Muscle of leg (tissue), 11 donors: Measurements from ENCODE around the gene ATP2B3. TPM values are rescaled to one million over a fixed set of nuclear protein-coding genes. Genes with fewer than 3 reads are reported as not detected.

Experiments used
- DNase-seq: peaks from one replicate; pipeline ENCODE4 v3.0.0; 2013
- H3K27ac ChIP-seq: one replicate; pipeline ENCODE4 v1.5.1; 2013; ENCODE audit warnings: mild to moderate bottlenecking, low read length, control low read depth
- H3K27me3 ChIP-seq: one replicate; pipeline ENCODE4 v1.6.1; 2013; ENCODE audit warnings: low read length; ENCODE audit not compliant: control insufficient read depth, insufficient read depth
- H3K36me3 ChIP-seq: one replicate; pipeline ENCODE4 v1.6.1; 2013; ENCODE audit warnings: low read length; ENCODE audit not compliant: control insufficient read depth, insufficient read depth
- H3K4me1 ChIP-seq: one replicate; pipeline ENCODE4 v1.6.1; 2013; ENCODE audit warnings: low read length; ENCODE audit not compliant: control insufficient read depth, insufficient read depth
- H3K4me3 ChIP-seq: one replicate; pipeline ENCODE4 v1.5.1; 2013; ENCODE audit warnings: low read length, control low read depth
- H3K9me3 ChIP-seq: replicated peaks from 2 replicates; pipeline ENCODE4 v1.6.1; 2013; ENCODE audit warnings: low read depth, low read length; ENCODE audit not compliant: control insufficient read depth
- WGBS: methylation state at CpG from one replicate; pipeline ENCODE4 v1.1.5; 2013; ENCODE audit warnings: missing lambda C conversion rate; ENCODE audit not compliant: insufficient coverage; 5-methylcytosine and 5-hydroxymethylcytosine counted together
- polyA plus RNA-seq, 8 donors: library from polyadenylated mRNA; unstranded; fragments of 120-200 nt; gene quantifications; one replicate each; pipeline versions ENCODE4 v1.2.1 to v1.2.3, GENCODE V29; 2013; ENCODE audit warnings: inconsistent platforms in 1 of 8, low replicate concordance in 1 of 8; ENCODE audit not compliant: insufficient read length in 8 of 8, insufficient read depth in 1 of 8
- total RNA-seq: library from RNA; stranded (reverse); fragments of 120-200 nt; gene quantifications from one replicate; pipeline ENCODE4 v1.2.4, GENCODE V29; 2013

ATP2B3 gene
- total and polyA plus RNA-seq, 9 donors, result 0.18 to 0.56 (median 0.29) TPM

DNA sequence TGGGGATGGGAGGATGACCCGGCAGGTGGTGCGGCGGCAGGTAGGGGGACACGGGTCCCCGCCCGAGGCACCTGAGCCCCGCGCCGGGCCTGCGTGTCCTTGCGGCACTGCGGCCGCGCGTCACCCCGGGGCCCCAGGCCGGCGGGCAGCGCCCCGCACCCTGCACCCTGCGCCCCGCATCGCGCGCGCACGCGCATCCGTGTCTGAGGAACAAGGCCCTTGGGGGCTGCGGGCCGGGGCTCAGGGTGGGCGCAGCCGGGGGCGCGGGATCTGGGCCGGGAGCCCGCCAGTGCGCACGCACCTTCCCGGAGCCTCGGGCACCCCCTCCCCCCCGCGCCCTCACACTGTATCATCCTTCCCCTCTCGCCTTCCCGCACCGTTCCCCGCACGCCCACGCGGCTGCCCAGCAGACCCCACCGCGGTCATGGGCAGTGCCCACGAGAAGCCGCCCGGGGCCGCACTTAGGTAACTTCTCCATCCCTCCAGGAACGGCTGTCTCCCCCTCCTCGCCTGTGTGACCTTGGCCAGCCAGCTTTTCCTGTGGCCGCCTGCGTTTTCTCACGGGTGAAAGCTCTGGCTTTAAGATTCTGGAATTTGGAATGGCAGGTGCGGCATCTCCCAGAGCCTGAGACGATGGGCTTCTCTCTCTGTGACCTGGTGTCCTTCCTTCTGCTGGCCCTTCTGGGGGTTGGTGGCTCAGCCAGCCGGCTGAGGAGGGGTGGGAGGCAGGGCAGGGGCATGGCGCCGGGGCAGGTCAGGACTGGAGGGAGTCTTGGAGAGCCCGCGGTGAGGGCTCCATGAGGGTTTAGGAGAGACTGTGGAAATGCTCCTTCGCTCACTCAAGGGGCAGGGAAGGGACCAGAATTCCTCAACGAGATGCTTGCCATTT, 748 bp downstream of the ATP2B3 start:
- Histone ChIP-seq H3K36me3 (no peaks in the 10 kb centered on the region), H3K9me3 (no peaks in the 10 kb centered on the region), H3K27me3 (peaks cover 67% of the 10 kb centered on the region), H3K27ac (no peak overlapping the region), H3K4me1 (peaks cover 12% of the 10 kb centered on the region), H3K4me3 (no peak overlapping the region)
- 22% methylated on average over 69 of the region's 70 CpGs for WGBS
- DNase-seq, result no peak

DNA sequence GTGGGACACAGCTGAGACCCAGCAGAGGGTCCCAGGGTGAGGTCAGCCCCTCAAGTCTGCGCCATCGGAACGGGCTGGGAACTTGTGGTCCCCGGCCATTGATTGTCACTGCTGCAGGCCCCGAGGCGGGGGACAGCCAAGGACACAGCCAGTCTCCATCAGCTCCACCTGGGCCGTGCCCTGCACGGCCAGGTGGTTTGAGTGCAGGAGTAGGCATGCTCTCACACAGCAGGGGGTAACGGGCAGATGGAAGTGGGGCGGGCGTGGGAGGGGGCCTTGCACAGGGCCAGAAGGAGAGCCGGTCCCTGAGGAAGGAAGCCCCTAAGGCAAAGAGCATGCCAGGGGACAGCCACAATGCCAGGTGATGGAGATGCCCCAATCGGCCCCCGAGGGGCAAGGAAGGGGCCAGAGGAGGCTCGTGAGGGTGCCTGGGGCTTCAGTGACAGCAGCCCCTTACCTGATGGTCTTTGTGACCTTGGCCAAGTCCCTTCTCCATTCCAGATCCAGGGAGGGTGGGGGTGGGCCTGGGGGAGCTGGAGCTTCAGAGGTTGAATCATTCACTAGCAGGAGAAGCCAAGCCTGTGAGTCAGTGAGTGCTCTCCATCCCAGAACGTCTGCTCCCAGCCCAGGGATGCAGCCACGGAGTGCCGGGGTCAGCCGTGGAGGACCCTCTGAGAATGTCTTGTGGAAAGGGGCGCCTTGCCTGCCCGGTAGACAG, 2.3 kb downstream of the ATP2B3 start:
- no peaks in the 10 kb centered on the region for H3K36me3 ChIP-seq
- DNase-seq, result no peak
- H3K27me3 ChIP-seq, result peaks cover 72% of the 10 kb centered on the region
- no peaks in the 10 kb centered on the region for H3K9me3 ChIP-seq
- 71% methylated on average over 18 of the region's 21 CpGs for WGBS
- no peak overlapping the region for H3K27ac ChIP-seq
- no peak overlapping the region for H3K4me3 ChIP-seq
- H3K4me1 ChIP-seq, result peaks cover 12% of the 10 kb centered on the region

DNA sequence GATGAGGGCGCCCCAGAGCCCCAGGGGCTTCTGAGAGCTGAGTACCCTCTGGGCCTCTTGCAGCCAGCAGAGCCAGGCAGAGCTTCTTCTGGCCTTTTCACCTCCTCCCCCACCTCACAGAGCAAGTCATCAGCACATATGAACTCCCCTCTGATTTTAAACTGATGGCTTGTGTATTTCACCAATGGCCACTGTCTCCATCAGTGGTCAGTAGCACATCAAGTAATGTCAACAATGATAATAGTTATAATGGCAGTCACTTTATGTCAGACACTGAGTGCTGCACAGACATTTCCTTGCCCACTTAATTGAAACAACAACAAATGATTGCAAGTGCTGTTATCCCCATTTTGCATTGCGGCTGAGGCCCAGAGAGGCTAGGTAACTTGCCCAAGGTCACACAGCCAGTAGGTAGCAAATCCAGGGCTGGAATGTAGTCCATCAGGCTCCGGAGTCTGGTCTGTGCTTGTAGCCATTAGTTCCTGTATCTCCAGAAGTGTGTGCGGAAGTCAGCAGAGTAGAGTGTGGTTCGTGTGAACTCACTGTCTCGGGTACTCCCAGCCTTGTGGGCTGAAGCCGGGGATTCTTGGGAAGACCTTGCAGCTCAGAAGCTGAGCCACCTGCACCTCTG, 3.0 kb downstream of the ATP2B3 start:
- no peak overlapping the region for H3K4me3 ChIP-seq
- 80% methylated on average over 5 of the region's 7 CpGs for WGBS
- H3K36me3 ChIP-seq, result no peaks in the 10 kb centered on the region
- H3K27me3 ChIP-seq, result peaks cover 73% of the 10 kb centered on the region
- no peak overlapping the region for H3K27ac ChIP-seq
- no peak for DNase-seq
- H3K9me3 ChIP-seq, result no peaks in the 10 kb centered on the region
- peaks cover 12% of the 10 kb centered on the region for H3K4me1 ChIP-seq

DNA sequence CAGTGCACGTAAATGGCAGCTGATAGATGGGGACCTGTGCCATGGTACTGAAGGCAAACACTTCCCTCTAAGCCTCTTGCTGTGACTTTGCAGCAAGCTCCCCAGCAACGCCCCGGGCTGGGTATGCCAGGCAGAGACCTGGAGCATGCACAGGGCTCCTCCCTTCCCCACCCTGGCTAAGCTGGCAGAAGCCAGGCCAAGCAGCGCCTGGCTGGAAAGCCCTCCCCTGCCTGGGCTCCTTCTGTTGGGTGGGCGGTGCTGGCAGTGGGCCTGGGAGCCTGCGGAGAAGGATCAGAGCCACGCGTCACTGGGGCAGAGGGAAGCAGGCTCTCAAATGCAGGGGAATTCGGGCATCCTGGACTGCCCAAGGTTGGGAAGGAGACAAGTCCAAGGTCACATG, 3.6 kb downstream of the ATP2B3 start:
- Histone ChIP-seq H3K4me1 (peaks cover 12% of the 10 kb centered on the region), H3K36me3 (no peaks in the 10 kb centered on the region), H3K27me3 (peaks cover 74% of the 10 kb centered on the region), H3K9me3 (no peaks in the 10 kb centered on the region), H3K4me3 (no peak overlapping the region), H3K27ac (no peak overlapping the region)
- WGBS, result 55% methylated on average over 8 of the region's 9 CpGs
- peak; percentile 49 for DNase-seq

DNA sequence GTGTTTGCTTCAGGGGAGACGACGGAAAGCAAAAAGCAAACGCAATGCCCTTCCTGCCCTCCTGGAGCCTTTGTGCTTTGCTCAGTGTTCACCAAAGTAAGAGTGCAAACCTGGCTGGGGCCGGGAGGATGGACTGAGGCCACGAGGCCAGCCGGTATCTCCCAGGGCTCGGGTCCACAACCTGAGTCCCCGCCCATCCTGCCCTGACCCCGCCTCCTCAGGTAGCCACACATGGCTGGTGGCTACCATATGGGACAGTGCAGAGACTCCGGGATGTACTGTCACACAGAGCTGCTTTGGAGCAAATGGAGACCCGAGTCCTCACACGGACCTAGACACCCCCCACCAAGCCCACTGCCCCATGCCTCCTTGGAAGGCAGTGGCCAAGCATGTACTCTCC, 4.8 kb downstream of the ATP2B3 start:
- Histone ChIP-seq H3K4me1 (peaks cover 18% of the 10 kb centered on the region), H3K36me3 (no peaks in the 10 kb centered on the region), H3K27ac (no peak overlapping the region), H3K27me3 (peaks cover 72% of the 10 kb centered on the region), H3K9me3 (no peaks in the 10 kb centered on the region), H3K4me3 (no peak overlapping the region)
- WGBS, result 50% methylated on average over 12 of the region's 12 CpGs
- DNase-seq, result no peak

DNA sequence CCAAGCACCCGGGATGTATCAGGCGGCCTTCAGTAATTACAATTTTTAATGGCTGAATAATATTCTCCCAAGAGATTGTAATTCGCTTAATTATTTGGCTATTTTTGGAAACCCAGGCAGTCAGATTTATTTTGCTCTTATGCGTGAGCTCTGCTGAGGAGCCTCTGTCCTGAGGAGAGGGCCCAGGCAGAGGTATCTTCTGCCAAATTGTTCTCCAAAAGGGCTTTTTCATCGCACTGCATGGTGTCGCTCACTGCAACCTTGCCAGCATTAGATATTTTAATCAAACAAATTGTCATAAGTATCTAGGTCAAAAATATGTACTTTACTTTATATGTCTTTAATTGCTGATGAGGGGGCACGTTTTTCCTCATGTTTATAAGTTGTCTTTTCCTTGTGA, 5.8 kb downstream of the ATP2B3 start:
- Histone ChIP-seq H3K36me3 (no peaks in the 10 kb centered on the region), H3K9me3 (no peaks in the 10 kb centered on the region), H3K27me3 (peaks cover 75% of the 10 kb centered on the region), H3K4me3 (no peak overlapping the region), H3K4me1 (peaks cover 21% of the 10 kb centered on the region), H3K27ac (no peak overlapping the region)
- no peak for DNase-seq
- WGBS, result 94% methylated on average over 2 of the region's 7 CpGs

DNA sequence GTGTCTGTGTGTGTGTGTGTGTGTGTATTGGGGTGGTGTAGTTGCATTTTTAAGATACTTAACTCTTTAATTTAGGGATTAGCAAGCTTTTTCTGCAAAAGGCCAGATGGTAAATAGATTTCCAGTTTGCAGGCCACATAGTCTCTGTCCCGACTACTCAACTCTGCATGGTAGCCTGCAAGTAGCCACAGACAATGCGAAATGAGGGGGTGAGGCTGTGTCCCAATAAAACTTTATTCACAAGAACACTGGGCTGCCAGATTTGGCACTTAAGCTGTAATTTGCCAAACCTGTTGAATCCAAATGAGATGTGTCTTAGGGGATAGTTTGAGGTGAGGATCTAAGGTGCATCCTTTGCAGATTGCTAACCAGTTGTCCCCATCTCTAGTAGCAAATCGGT, 6.8 kb downstream of the ATP2B3 start:
- Histone ChIP-seq H3K36me3 (no peaks in the 10 kb centered on the region), H3K27ac (no peak overlapping the region), H3K27me3 (peaks cover 65% of the 10 kb centered on the region), H3K4me3 (no peak overlapping the region), H3K9me3 (no peaks in the 10 kb centered on the region), H3K4me1 (peaks cover 21% of the 10 kb centered on the region)
- no peak for DNase-seq
- whole genome bisulfite sequencing, result 77% methylated on average over 1 of the region's 3 CpGs

DNA sequence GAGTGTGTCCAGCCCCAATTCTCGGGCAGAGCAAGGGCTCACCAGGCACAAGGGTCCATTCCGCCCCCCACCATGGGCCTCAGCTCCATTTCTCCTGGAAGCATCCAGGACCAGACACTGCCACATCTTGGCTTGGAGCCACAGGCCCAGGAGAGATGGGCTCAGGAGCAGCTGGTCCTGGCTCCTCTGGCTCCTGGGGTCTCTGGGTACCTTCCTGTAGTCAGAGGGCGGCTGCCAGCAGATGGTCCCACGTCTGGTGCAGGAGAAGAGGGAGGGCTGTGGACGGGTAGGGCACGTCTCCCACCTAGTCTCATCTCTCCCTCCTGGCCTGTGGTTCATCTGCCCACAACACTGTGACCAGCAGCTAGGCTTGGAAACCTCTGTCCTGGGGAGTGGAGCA, 8.0 kb downstream of the ATP2B3 start:
- peaks cover 54% of the 10 kb centered on the region for H3K27me3 ChIP-seq
- DNase-seq, result no peak
- H3K4me3 ChIP-seq, result no peak overlapping the region
- H3K36me3 ChIP-seq, result no peaks in the 10 kb centered on the region
- no peak overlapping the region for H3K27ac ChIP-seq
- WGBS, result 94% methylated on average over 2 of the region's 6 CpGs
- H3K9me3 ChIP-seq, result no peaks in the 10 kb centered on the region
- peaks cover 21% of the 10 kb centered on the region for H3K4me1 ChIP-seq

DNA sequence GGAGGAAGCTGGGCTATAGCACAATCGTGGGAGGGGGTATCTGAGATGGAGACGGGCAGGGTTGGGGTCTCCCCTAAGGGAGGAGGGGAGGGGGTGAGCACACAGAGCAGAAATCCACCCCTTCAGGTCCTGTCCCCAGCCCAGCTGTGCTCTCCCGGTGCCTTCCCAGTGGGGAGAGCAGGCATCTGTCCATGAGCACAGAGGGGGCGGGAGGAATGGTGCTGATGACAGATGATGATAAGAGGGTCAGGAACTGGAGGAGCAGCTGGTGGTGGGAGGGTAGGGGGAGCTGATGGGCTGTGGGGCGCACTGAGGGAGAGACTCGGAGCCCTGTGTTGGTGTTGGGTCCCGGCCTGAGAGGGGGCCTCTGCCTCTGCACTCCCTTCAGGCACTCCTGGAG, 8.6 kb downstream of the ATP2B3 start:
- Histone ChIP-seq H3K27me3 (peaks cover 48% of the 10 kb centered on the region), H3K4me3 (no peak overlapping the region), H3K9me3 (no peaks in the 10 kb centered on the region), H3K27ac (no peak overlapping the region), H3K4me1 (peaks cover 16% of the 10 kb centered on the region), H3K36me3 (no peaks in the 10 kb centered on the region)
- whole genome bisulfite sequencing, result 61% methylated on average over 5 of the region's 7 CpGs
- no peak for DNase-seq

DNA sequence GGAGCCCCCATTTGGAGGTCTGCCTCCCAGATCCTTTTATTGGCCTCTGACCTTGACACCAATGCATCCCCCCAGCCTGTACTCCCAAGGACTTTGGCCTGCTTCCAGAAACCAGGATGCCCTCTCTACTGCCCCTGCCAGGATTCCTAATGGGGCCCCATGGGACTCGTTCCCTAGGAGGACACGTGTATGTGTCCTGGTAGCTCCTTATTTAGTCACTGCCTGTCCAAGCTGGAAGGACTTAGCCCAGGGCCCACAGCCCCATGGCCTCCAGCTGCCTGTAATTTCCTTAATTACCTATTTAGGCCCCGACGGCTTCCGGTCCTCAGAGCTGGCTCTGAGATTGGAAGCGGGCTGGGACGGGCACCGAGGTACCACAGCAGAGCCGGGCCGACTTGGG, 9.4 kb downstream of the ATP2B3 start:
- Histone ChIP-seq H3K4me3 (no peak overlapping the region), H3K27ac (no peak overlapping the region), H3K27me3 (peaks cover 40% of the 10 kb centered on the region), H3K4me1 (peaks cover 9% of the 10 kb centered on the region), H3K36me3 (no peaks in the 10 kb centered on the region), H3K9me3 (no peaks in the 10 kb centered on the region)
- no peak for DNase-seq
- WGBS, result 48% methylated on average over 10 of the region's 10 CpGs
